ENCODE results near the gene DLGAP1.

GRCh38 chr18:4400911-4401310 lies 54.2 kb downstream of the DLGAP1 start:
- no peak for TF ChIP-seq EP300 (IDR thresholded peaks at IDR 0.05)
- no peak for TF ChIP-seq CTCF (IDR thresholded peaks at IDR 0.05)
